Pons (tissue), 1 donor: Measurements from ENCODE around the gene DMRTA2.

ENCODE experiments used
- DNase-seq: peaks from one replicate; pipeline ENCODE4 v3.0.0-alpha.2; 2016; ENCODE audit warnings: low spot score

DMRTA2 gene

DNA sequence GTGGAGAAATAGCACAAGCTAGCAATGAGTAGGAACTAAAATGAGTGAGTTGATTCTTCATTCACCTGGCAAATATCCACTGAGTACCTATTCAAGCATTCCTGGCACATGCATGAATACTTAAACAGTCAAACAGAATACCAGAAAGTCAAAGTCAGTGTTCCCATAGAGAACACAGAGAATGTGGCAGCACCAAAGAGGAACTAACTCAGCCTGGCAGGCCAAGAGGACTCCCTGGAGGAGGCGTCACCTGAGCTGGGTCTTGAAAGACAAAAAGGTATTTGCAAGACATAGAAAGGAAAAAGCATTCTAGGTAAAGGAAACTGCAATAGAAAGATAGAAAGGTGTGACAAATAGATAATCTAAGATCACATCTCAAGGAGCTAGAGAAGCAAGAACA is 49.7 kb downstream of the DMRTA2 start:
- no peak for DNase-seq

DNA sequence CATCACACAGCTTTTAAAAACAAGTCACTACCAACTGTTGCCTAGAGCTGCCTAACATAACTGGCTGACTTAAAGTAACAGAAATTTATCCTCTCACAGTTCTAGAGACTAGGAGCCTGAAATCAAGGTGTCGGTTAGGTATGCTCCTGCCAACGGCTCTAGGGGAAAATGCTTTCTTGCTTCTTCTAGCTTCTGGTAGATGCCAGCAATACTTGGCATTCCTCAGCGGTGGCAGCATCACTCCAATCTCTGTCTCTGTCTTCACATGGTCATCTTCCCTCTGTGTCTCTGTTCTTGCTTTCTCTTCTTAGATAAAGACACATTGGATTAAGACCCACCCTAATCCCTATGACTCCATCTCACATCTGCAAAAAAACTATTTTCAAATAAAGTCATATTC is 51.5 kb downstream of the DMRTA2 start:
- no peak for DNase-seq

DNA sequence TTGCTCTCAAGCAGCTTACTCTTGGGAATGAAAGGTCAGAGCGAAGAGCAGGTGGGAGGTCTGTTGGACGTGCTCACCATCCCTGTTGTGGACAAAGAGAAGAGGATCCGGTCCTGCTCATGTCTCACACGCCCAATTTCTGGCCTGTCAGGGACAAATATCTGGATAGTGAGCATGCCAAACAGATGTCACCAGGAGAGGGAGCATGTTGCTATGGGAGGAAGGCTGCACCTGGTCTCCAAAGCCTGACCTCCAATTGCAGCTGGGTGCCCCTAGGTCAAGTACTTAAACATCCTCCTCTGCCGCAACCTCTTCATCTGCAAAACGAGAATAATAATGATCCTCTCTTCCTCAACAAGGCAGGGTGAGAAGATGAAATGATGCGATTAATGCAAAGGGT is 53.4 kb downstream of the DMRTA2 start:
- no peak for DNase-seq

DNA sequence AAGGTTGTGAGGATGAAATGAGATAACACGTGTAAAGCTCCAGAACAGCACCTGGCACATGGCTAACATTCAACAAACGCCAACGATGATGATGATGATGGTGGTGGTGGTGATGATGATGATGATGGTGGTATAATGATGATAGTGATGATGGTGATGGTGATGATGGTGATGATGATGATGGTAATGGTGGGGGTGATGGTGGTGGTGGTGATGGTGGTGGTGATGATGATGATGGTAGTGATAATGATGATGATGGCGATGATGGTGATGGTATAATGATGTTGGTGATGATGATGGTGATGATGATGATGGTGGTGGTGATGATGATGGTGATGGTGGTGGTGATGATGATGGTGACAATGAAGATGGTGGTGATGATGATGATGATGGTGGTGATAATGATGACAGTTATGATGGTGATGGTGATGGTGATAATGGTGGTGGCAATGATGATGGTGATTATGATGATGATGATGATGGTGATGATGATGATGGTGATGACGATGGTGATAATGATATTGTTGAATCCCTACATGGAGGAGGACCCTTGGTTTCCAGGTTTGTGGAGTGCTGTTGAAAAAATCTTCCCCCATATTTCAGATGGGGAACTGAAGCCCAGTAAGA is 54.1 kb downstream of the DMRTA2 start:
- DNase-seq: no peak

DNA sequence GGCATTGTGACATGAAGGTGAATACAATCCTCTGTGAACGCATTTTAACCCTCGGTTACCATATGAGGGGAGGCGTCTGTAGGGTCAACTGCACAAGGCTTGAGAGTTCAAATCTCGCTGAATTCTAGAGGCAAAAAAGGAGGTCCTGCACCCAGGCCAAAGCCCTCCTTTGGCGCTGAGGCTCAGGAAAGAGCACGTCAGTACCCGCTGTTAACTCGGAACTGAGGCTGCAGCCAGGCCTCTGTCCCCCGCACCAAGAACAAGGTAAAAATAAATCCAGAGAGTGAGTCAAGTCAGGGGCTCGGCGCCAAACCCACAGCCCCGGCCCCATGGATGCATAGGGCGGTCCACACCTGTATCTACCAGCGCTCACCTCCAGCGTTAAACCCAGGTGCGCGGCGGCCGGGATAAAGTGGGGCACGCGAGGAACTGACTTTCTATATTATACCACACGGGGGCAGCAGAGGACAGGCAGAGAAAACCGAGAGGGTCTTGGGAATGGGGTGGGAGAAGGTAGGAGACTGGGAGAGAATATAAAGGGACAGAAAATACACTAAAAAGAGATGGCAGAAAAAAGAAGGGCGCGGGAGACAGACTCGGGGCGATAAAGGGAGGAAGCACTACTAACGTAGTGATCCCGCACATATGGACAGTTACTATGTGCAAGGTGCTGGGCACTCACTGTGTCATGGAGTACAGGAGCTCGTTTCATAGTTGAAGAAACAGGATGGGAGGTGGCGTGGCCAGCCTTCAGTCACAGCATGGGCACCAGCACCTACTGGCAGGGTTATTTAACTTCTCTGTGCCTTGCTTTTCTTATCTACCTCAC is 54.9 kb downstream of the DMRTA2 start:
- DNase-seq: peak; percentile 23
